ENCODE measurements around the gene NPHS1. TPM values are rescaled to one million over a fixed set of nuclear protein-coding genes. Genes with fewer than 3 reads are reported as not detected.

The NPHS1 gene
- total RNA-seq, 4 donors from 2014 or later, result not detected

DNA sequence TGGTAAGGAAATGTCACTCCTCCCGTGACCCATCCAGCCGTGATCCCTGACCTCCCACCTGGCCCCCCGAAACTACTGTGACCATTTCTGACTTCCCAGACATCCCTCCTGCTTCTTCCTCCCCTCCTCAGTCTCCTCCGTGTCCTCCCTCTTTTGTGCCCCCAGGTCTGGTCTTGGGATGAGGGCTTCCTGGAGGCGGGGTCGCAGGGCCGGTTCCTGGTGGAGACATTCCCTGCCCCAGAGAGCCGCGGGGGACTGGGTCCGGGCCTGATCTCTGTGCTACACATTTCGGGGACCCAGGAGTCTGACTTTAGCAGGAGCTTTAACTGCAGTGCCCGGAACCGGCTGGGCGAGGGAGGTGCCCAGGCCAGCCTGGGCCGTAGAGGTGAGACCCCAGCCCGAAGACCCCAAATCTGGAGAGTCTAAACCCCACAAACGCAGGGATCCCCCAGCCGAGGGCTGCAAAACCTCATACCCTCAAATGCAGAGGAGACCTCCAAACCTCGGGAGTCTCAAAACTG, 9.4 kb upstream of the NPHS1 start:
- Histone ChIP-seq H3K9me3 (no peaks in the 10 kb centered on the region), H3K27me3 (peaks cover 2 to 91% (median 8%) of the 10 kb centered on the region in 4 donors), H3K4me1 (peaks cover 5 to 13% (median 6%) of the 10 kb centered on the region in 3 donors), H3K4me3 (no peak overlapping the region), H3K27ac (no peak overlapping the region), H3K36me3 (no peaks in the 10 kb centered on the region)
- 0 to 39% methylated on average over 3 to 5 of the region's 19 CpGs for WGBS, 2 donors
- no peak for DNase-seq
- intact Hi-C loops (cut with DNase I), result no loop called here
- TF ChIP-seq, protein P1, sequence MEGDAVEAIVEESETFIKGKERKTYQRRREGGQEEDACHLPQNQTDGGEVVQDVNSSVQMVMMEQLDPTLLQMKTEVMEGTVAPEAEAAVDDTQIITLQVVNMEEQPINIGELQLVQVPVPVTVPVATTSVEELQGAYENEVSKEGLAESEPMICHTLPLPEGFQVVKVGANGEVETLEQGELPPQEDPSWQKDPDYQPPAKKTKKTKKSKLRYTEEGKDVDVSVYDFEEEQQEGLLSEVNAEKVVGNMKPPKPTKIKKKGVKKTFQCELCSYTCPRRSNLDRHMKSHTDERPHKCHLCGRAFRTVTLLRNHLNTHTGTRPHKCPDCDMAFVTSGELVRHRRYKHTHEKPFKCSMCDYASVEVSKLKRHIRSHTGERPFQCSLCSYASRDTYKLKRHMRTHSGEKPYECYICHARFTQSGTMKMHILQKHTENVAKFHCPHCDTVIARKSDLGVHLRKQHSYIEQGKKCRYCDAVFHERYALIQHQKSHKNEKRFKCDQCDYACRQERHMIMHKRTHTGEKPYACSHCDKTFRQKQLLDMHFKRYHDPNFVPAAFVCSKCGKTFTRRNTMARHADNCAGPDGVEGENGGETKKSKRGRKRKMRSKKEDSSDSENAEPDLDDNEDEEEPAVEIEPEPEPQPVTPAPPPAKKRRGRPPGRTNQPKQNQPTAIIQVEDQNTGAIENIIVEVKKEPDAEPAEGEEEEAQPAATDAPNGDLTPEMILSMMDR (IDR thresholded peaks at IDR 0.05), result no peak
- TF ChIP-seq POLR2A (IDR thresholded peaks at IDR 0.05), result no peak

- intact Hi-C loops (cut with DNase I), result no loop called here
- TF ChIP-seq, protein P1 (IDR thresholded peaks at IDR 0.05), result no peak
- no peak for TF ChIP-seq POLR2A (IDR thresholded peaks at IDR 0.05)
- Histone ChIP-seq H3K9me3 (no peaks in the 10 kb centered on the region), H3K36me3 (no peaks in the 10 kb centered on the region), H3K27ac (no peak overlapping the region), H3K4me3 (no peak overlapping the region), H3K27me3 (peaks cover 6 to 91% (median 13%) of the 10 kb centered on the region in 4 donors), H3K4me1 (peaks cover 12 to 19% (median 12%) of the 10 kb centered on the region in 3 donors)
- DNase-seq, result no peak
- 51 to 58% methylated on average over 6 to 12 of the region's 55 CpGs for WGBS, 2 donors
Observed at GRCh38 chr19:35860818-35861639, 8.7 kb upstream of the NPHS1 start.

- H3K4me3 ChIP-seq, result no peak overlapping the region
- intact Hi-C loops (cut with DNase I), result no loop called here
- no peak for TF ChIP-seq POLR2A (IDR thresholded peaks at IDR 0.05)
- TF ChIP-seq, protein P1 (IDR thresholded peaks at IDR 0.05), result no peak
- 0 to 33% methylated on average over 1 to 10 of the region's 24 CpGs for WGBS, 2 donors
- H3K4me1 ChIP-seq, result peaks cover 14 to 23% (median 14%) of the 10 kb centered on the region in 3 donors
- H3K9me3 ChIP-seq, result no peaks in the 10 kb centered on the region
- peaks cover 6 to 91% (median 15%) of the 10 kb centered on the region in 4 donors for H3K27me3 ChIP-seq
- no peak for DNase-seq
- no peak overlapping the region for H3K27ac ChIP-seq
- H3K36me3 ChIP-seq, result no peaks in the 10 kb centered on the region
Observed at GRCh38 chr19:35860436-35860817, 8.1 kb upstream of the NPHS1 start.

GRCh38 chr19:35859414-35859813, 7.1 kb upstream of the NPHS1 start:
- no peak for DNase-seq
- Histone ChIP-seq H3K27me3 (peaks cover 6 to 93% (median 18%) of the 10 kb centered on the region in 4 donors), H3K4me1 (peaks cover 14 to 23% (median 14%) of the 10 kb centered on the region in 3 donors), H3K36me3 (no peaks in the 10 kb centered on the region), H3K9me3 (no peaks in the 10 kb centered on the region), H3K27ac (no peak overlapping the region), H3K4me3 (no peak overlapping the region)
- TF ChIP-seq POLR2A (IDR thresholded peaks at IDR 0.05), result no peak
- TF ChIP-seq, protein P1 (IDR thresholded peaks at IDR 0.05), result no peak
- no CpG with 5 or more reads among the region's 4 CpGs for WGBS, 2 donors
- intact Hi-C loops (cut with DNase I), result no loop called here

- 67 to 88% methylated on average over 2 to 3 of the region's 6 CpGs for WGBS, 2 donors
- intact Hi-C loops (cut with DNase I), result no loop called here
- Histone ChIP-seq H3K9me3 (no peaks in the 10 kb centered on the region), H3K27me3 (peaks cover 6 to 100% (median 21%) of the 10 kb centered on the region in 4 donors), H3K4me1 (peaks cover 14 to 23% (median 14%) of the 10 kb centered on the region in 3 donors), H3K4me3 (no peak overlapping the region), H3K27ac (no peak overlapping the region), H3K36me3 (no peaks in the 10 kb centered on the region)
- no peak for TF ChIP-seq POLR2A (IDR thresholded peaks at IDR 0.05)
- TF ChIP-seq, protein P1 (IDR thresholded peaks at IDR 0.05), result no peak
- DNase-seq, result no peak
Observed at GRCh38 chr19:35858311-35858710, 6.0 kb upstream of the NPHS1 start.
